ENCODE data around the gene NKAIN4. TPM values are rescaled to one million over a fixed set of nuclear protein-coding genes. Genes with fewer than 3 reads are reported as not detected.

The NKAIN4 gene
- polyA plus RNA-seq, 1 donor (not counting 4 experiments of a cell fraction or from before 2014, with no cell fraction given): not detected

- Histone ChIP-seq H4K20me1 (ENCODE audit: control insufficient read depth, extremely low read depth, insufficient read depth, low read length) (no peaks in the 10 kb centered on the region), H2AFZ (ENCODE audit: control insufficient read depth, low read length) (no peak overlapping the region), H3K27me3 (ENCODE audit: control insufficient read depth, extremely low read depth, insufficient read depth, low read length) (peaks cover 36% of the 10 kb centered on the region), H3K9me3 (ENCODE audit: control insufficient read depth, low read depth, low read length) (no peaks in the 10 kb centered on the region), H3K4me3 (ENCODE audit: control insufficient read depth in 2 of 3, extremely low read depth in 1 of 3, insufficient read depth in 2 of 3, low read depth in 1 of 3, low read length in 3 of 3) (no peak overlapping the region), H3K36me3 (ENCODE audit: control insufficient read depth in 2 of 2, extremely low read depth in 1 of 2, insufficient read depth in 2 of 2, low read length in 2 of 2) (no peaks in the 10 kb centered on the region), H3K27ac (ENCODE audit: control insufficient read depth, insufficient read depth, low read length) (no peak overlapping the region), H3K9me1 (ENCODE audit: control insufficient read depth, extremely low read depth, insufficient read depth, low read length) (no peaks in the 10 kb centered on the region), H3K4me2 (ENCODE audit: control insufficient read depth, extremely low read depth, insufficient read depth, low read depth, low read length) (no peak overlapping the region), H3K79me2 (ENCODE audit: control insufficient read depth, insufficient read depth, low read length) (no peaks in the 10 kb centered on the region), H3K9ac (ENCODE audit: control insufficient read depth, extremely low read depth, insufficient read depth, low read length) (no peak overlapping the region), H3K4me1 (ENCODE audit: control insufficient read depth, extremely low read depth, insufficient read depth, low read length) (no peaks in the 10 kb centered on the region)
- dilution Hi-C loops (cut with MboI; ENCODE audit: extremely low pct_ligation_motif_present, low sequenced_read_pairs): no loop called here
- DNase-seq (ENCODE audit: low read depth, low spot score) (no peak), FAIRE-seq (no peak)
- TF ChIP-seq CTCF (optimal IDR thresholded peaks at IDR 0.05 in 1 of 3, IDR thresholded peaks at IDR 0.05 in 1 of 3, conservative IDR thresholded peaks at IDR 0.05 in 1 of 3; ENCODE audit: extremely low read depth in 1 of 3, insufficient read depth in 2 of 3, low read length in 3 of 3): no peak
- TF ChIP-seq EZH2 (IDR thresholded peaks at IDR 0.05; ENCODE audit: low read length): no peak
Measured at GRCh38 chr20:63246490-63247288, 7.6 kb downstream of the NKAIN4 start.

- Histone ChIP-seq H3K9me3 (ENCODE audit: control insufficient read depth, low read depth, low read length) (no peaks in the 10 kb centered on the region), H3K4me3 (ENCODE audit: control insufficient read depth in 2 of 3, extremely low read depth in 1 of 3, insufficient read depth in 2 of 3, low read depth in 1 of 3, low read length in 3 of 3) (no peak overlapping the region), H4K20me1 (ENCODE audit: control insufficient read depth, extremely low read depth, insufficient read depth, low read length) (no peaks in the 10 kb centered on the region), H3K4me2 (ENCODE audit: control insufficient read depth, extremely low read depth, insufficient read depth, low read depth, low read length) (no peak overlapping the region), H3K79me2 (ENCODE audit: control insufficient read depth, insufficient read depth, low read length) (no peaks in the 10 kb centered on the region), H3K27ac (ENCODE audit: control insufficient read depth, insufficient read depth, low read length) (no peak overlapping the region), H3K9ac (ENCODE audit: control insufficient read depth, extremely low read depth, insufficient read depth, low read length) (no peak overlapping the region), H3K4me1 (ENCODE audit: control insufficient read depth, extremely low read depth, insufficient read depth, low read length) (no peaks in the 10 kb centered on the region), H3K36me3 (ENCODE audit: control insufficient read depth in 2 of 2, extremely low read depth in 1 of 2, insufficient read depth in 2 of 2, low read length in 2 of 2) (no peaks in the 10 kb centered on the region), H3K27me3 (ENCODE audit: control insufficient read depth, extremely low read depth, insufficient read depth, low read length) (peaks cover 35% of the 10 kb centered on the region), H2AFZ (ENCODE audit: control insufficient read depth, low read length) (no peak overlapping the region), H3K9me1 (ENCODE audit: control insufficient read depth, extremely low read depth, insufficient read depth, low read length) (no peaks in the 10 kb centered on the region)
- dilution Hi-C loops (cut with MboI; ENCODE audit: extremely low pct_ligation_motif_present, low sequenced_read_pairs): no loop called here
- FAIRE-seq (no peak), DNase-seq (ENCODE audit: low read depth, low spot score) (no peak)
- TF ChIP-seq EZH2 (IDR thresholded peaks at IDR 0.05; ENCODE audit: low read length) (no peak), CTCF (optimal IDR thresholded peaks at IDR 0.05 in 1 of 3, IDR thresholded peaks at IDR 0.05 in 1 of 3, conservative IDR thresholded peaks at IDR 0.05 in 1 of 3; ENCODE audit: extremely low read depth in 1 of 3, insufficient read depth in 2 of 3, low read length in 3 of 3) (no peak)
Measured at GRCh38 chr20:63244468-63244867, 9.8 kb downstream of the NKAIN4 start.

Data from keratinocyte (primary cell).